H1 (cell line): ENCODE results near the gene DOCK6. TPM values are rescaled to one million over a fixed set of nuclear protein-coding genes. Genes with fewer than 3 reads are reported as not detected.
"Not testable (repeated sequence)": the region's sequence is repeated elsewhere in the genome, so short reads cannot be mapped to it uniquely, and the experiment has no call there.

Source experiments
- CTCF ChIA-PET: fragments of 300-600 bp; sonication (Branson Sonifier 250); formaldehyde crosslinking; loops from one replicate; lab custom pipeline; 2021; ENCODE audit not compliant: partially characterized antibody; lab: Charles Lee
- POLR2A ChIA-PET: fragments of 300-600 bp; sonication (Branson Sonifier 250); formaldehyde crosslinking; loops from one replicate; lab custom pipeline; 2021; ENCODE audit warnings: inconsistent platforms; ENCODE audit not compliant: partially characterized antibody; lab: Charles Lee
- DNase-seq, 2 experiments: peaks; one replicate each; pipeline versions ENCODE4 v3.0.0 to v3.0.0-alpha.2; 2010 to 2022; ENCODE audit warnings: low spot score in 2 of 2, low read depth in 1 of 2, mixed read lengths in 1 of 2
- FAIRE-seq: peaks from 2 replicates; lab custom pipeline; 2011; peaks lifted over from hg19 to GRCh38; lab: Jason Lieb, UNC
- H2AFZ ChIP-seq: 2 replicates; pipeline ENCODE4 v1.8.1; 2012; ENCODE audit warnings: low read length, inconsistent platforms
- H2AK5ac ChIP-seq: 2 replicates; pipeline ENCODE4 v1.6.1; 2013; ENCODE audit warnings: low read depth, low read length
- H2BK120ac ChIP-seq: replicated peaks from 2 replicates; pipeline ENCODE3; 2013; ENCODE audit warnings: low read depth, low read length, inconsistent platforms
- H2BK12ac ChIP-seq: 2 replicates; pipeline ENCODE4 v1.6.1; 2013; ENCODE audit warnings: low read depth, low read length
- H2BK15ac ChIP-seq: 2 replicates; pipeline ENCODE4 v1.6.1; 2013; ENCODE audit warnings: low read length
- H2BK20ac ChIP-seq: 2 replicates; pipeline ENCODE4 v1.6.1; 2013; ENCODE audit warnings: low read length
- H2BK5ac ChIP-seq: 2 replicates; pipeline ENCODE4 v1.6.1; 2013; ENCODE audit warnings: low read depth, low read length
- H3K14ac ChIP-seq: 2 replicates; pipeline ENCODE4 v1.6.1; 2013; ENCODE audit warnings: inconsistent platforms; ENCODE audit not compliant: insufficient read length
- H3K18ac ChIP-seq: 2 replicates; pipeline ENCODE4 v1.6.1; 2013; ENCODE audit warnings: low read length; ENCODE audit errors: extremely low read depth
- H3K23ac ChIP-seq: 2 replicates; pipeline ENCODE4 v1.6.1; 2013; ENCODE audit warnings: inconsistent platforms; ENCODE audit not compliant: insufficient read length
- H3K23me2 ChIP-seq: 2 replicates; pipeline ENCODE4 v1.6.1; 2013; ENCODE audit warnings: low read depth, low read length
- H3K27ac ChIP-seq: 2 replicates; pipeline ENCODE4 v1.6.1; 2011; ENCODE audit warnings: low read depth, low read length, inconsistent platforms
- H3K27me3 ChIP-seq, 4 experiments: replicated peaks in 1 of 4; 1 replicate in 1 of 4; 2 replicates in 3 of 4; pipeline versions ENCODE4 v1.6.1 to v1.8.1; 2011 to 2013; ENCODE audit warnings: low read length in 3 of 4, mild to moderate bottlenecking in 3 of 4, inconsistent platforms in 2 of 4, mixed read lengths in 2 of 4, moderate library complexity in 1 of 4; ENCODE audit not compliant: control insufficient read depth in 3 of 4, insufficient read depth in 3 of 4; ENCODE audit errors: extremely low read depth in 1 of 4
- H3K36me3 ChIP-seq, 4 experiments: 2 replicates each; pipeline versions ENCODE4 v1.6.1 to v1.8.1; 2011 to 2013; ENCODE audit warnings: mild to moderate bottlenecking in 4 of 4, low read length in 3 of 4, moderate library complexity in 2 of 4, control low read depth in 1 of 4, inconsistent platforms in 1 of 4; ENCODE audit not compliant: insufficient read depth in 4 of 4, control insufficient read depth in 2 of 4
- H3K4ac ChIP-seq: replicated peaks from 2 replicates; pipeline ENCODE3; 2013; ENCODE audit warnings: low read length, low read depth, mixed read lengths, inconsistent platforms; ENCODE audit not compliant: insufficient read length
- H3K4me1 ChIP-seq, 4 experiments: replicated peaks in 1 of 4; 1 replicate in 1 of 4; 2 replicates in 3 of 4; pipeline versions ENCODE4 v1.6.1 to v1.8.1; 2011 to 2013; ENCODE audit warnings: low read length in 3 of 4, inconsistent platforms in 2 of 4, mixed read lengths in 1 of 4; ENCODE audit not compliant: insufficient read depth in 4 of 4, control insufficient read depth in 3 of 4
- H3K4me2 ChIP-seq, 2 experiments: 2 replicates each; pipeline versions ENCODE4 v1.6.1 to v1.8.1; 2011 to 2013; ENCODE audit warnings: low read depth in 2 of 2, low read length in 2 of 2, control low read depth in 1 of 2, inconsistent platforms in 1 of 2, mild to moderate bottlenecking in 1 of 2; ENCODE audit not compliant: insufficient read depth in 1 of 2
- H3K4me3 ChIP-seq, 4 experiments: fragments of 200-600, 300-600 bp in 1 of 4; sonication (generic), shearing (Covaris generic), sonication (Bioruptor Twin) in 1 of 4; 2 replicates each; pipeline versions ENCODE4 v1.5.1 to v1.8.1; 2011 to 2016; ENCODE audit warnings: low read length in 4 of 4, low read depth in 3 of 4, control low read depth in 2 of 4, inconsistent platforms in 2 of 4, mild to moderate bottlenecking in 2 of 4, mixed read lengths in 1 of 4, moderate library complexity in 1 of 4; ENCODE audit not compliant: insufficient read depth in 2 of 4; ENCODE audit errors: extremely low read depth in 1 of 4
- H3K56ac ChIP-seq: replicated peaks from 2 replicates; pipeline ENCODE3; 2013; ENCODE audit warnings: low read depth, mild to moderate bottlenecking, mixed read lengths, low read length, inconsistent platforms; ENCODE audit not compliant: insufficient read length
- H3K79me1 ChIP-seq: 2 replicates; pipeline ENCODE4 v1.6.1; 2013; ENCODE audit warnings: low read depth, low read length, control low read depth
- H3K79me2 ChIP-seq, 2 experiments: 2 replicates each; pipeline versions ENCODE4 v1.6.1 to v1.8.1; 2012 to 2013; ENCODE audit warnings: low read length in 2 of 2, mild to moderate bottlenecking in 2 of 2, inconsistent platforms in 1 of 2; ENCODE audit not compliant: insufficient read depth in 2 of 2, control insufficient read depth in 1 of 2
- H3K9ac ChIP-seq, 4 experiments: replicated peaks in 1 of 4; 1 replicate in 1 of 4; 2 replicates in 3 of 4; pipeline versions ENCODE4 v1.6.1 to v1.8.1; 2011 to 2013; ENCODE audit warnings: low read depth in 3 of 4, low read length in 3 of 4, control low read depth in 2 of 4, mild to moderate bottlenecking in 2 of 4, moderate library complexity in 2 of 4, inconsistent platforms in 1 of 4; ENCODE audit errors: extremely low read depth in 1 of 4
- H3K9me3 ChIP-seq, 2 experiments: 2 replicates each; pipeline versions ENCODE4 v1.6.1 to v1.8.1; 2012 to 2013; ENCODE audit warnings: mild to moderate bottlenecking in 2 of 2, moderate library complexity in 2 of 2, control low read depth in 1 of 2, inconsistent platforms in 1 of 2, low read depth in 1 of 2, low read length in 1 of 2, mixed read lengths in 1 of 2; ENCODE audit not compliant: insufficient read depth in 2 of 2
- H4K20me1 ChIP-seq, 2 experiments: replicated peaks in 1 of 2; 2 replicates each; pipeline versions ENCODE3 to v1.8.1; 2011 to 2013; ENCODE audit warnings: inconsistent platforms in 2 of 2, low read length in 2 of 2, mild to moderate bottlenecking in 1 of 2; ENCODE audit not compliant: insufficient read depth in 2 of 2, control insufficient read depth in 1 of 2
- H4K5ac ChIP-seq: 2 replicates; pipeline ENCODE4 v1.6.1; 2013; ENCODE audit warnings: low read length, low read depth, mixed read lengths, inconsistent platforms; ENCODE audit not compliant: insufficient read length
- H4K8ac ChIP-seq: 2 replicates; pipeline ENCODE4 v1.8.0; 2013; ENCODE audit warnings: mild to moderate bottlenecking, moderate library complexity, low read length, inconsistent platforms; ENCODE audit not compliant: insufficient read depth; ENCODE audit errors: extremely low read depth
- H4K91ac ChIP-seq: replicated peaks from 2 replicates; pipeline ENCODE3; 2013; ENCODE audit warnings: low read length, mixed read lengths, inconsistent platforms; ENCODE audit not compliant: insufficient read length
- ASH2L ChIP-seq: fragments of 200-600, 300-600 bp; sonication (generic); IDR thresholded peaks from one replicate; pipeline ENCODE4 v1.7.1; 2017; ENCODE audit warnings: low read length
- SP4 ChIP-seq: IDR thresholded peaks from 2 replicates; pipeline ENCODE4 v1.6.1; 2012; ENCODE audit warnings: low read length, inconsistent platforms
- USF2 ChIP-seq: IDR thresholded peaks from 2 replicates; pipeline ENCODE4 v1.6.1; 2011; ENCODE audit warnings: low read length, improper control_type of control experiment
- whole genome bisulfite sequencing, 2 experiments: shearing (Covaris generic) in 1 of 2; methylation state at CpG; one replicate each; pipeline versions ENCODE4 v1.1.6 to v1.1.7; 2013 to 2015; ENCODE audit warnings: low lambda C conversion rate in 2 of 2, mixed read lengths in 2 of 2, inconsistent platforms in 1 of 2, low coverage in 1 of 2, missing lambda C conversion rate in 1 of 2; ENCODE audit not compliant: insufficient replicate concordance in 2 of 2, insufficient coverage in 1 of 2, insufficient read length in 1 of 2; ENCODE audit errors: extremely low coverage in 1 of 2, missing lambda C conversion rate in 1 of 2; 5-methylcytosine and 5-hydroxymethylcytosine counted together
- polyA plus RNA-seq, 7 experiments: library from polyadenylated mRNA; depleted of rRNA in 3 of 7; stranded (reverse) in 5 of 7; unstranded in 2 of 7; fragments of >200 nt in 5 of 7; fragments of 200-250 nt in 2 of 7; gene quantifications; 1 replicate in 5 of 7; 2 replicates in 1 of 7; 4 replicates in 1 of 7; pipeline versions ENCODE4 v1.2.1 to v1.2.3, GENCODE V29; 2011 to 2013; ENCODE audit warnings: missing spikeins in 2 of 7, mixed read lengths in 2 of 7
- total RNA-seq: library from RNA; stranded (reverse); fragmentation: NEBNext Ultra II Directional; extraction: Animal tissue kit (Norgen Biotek cat#: 25700); gene quantifications from 2 replicates; pipeline ENCODE4 v1.2.1, GENCODE V29; 2021

DOCK6 gene
- total and polyA plus RNA-seq, 2 of the 8 experiments (the other 6 are each of a cell fraction or from before 2014, with no cell fraction given), result 25.5 to 54.7 TPM

GRCh38 chr19:11179716-11180297 is 82.5 kb downstream of the DOCK6 start (continued):
- TF ChIP-seq SP4, result no peak
- TF ChIP-seq USF2, result no peak
- TF ChIP-seq ASH2L, result no peak
- TF ChIP-seq, all 59 proteins: peak for 0

- not testable (repeated sequence) for H2BK20ac ChIP-seq, H4K20me1 ChIP-seq, H3K79me1 ChIP-seq, H3K56ac ChIP-seq, H3K27me3 ChIP-seq, H3K4me3 ChIP-seq, H3K9ac ChIP-seq, H3K23ac ChIP-seq, H4K91ac ChIP-seq, H2AK5ac ChIP-seq, H2BK120ac ChIP-seq, H2BK12ac ChIP-seq, H3K4me2 ChIP-seq, H2BK5ac ChIP-seq, H3K18ac ChIP-seq, DNase-seq, H3K79me2 ChIP-seq, H2BK15ac ChIP-seq, H3K27ac ChIP-seq, H4K8ac ChIP-seq, H3K23me2 ChIP-seq, H3K14ac ChIP-seq, H4K5ac ChIP-seq, H3K4me1 ChIP-seq, FAIRE-seq, H3K9me3 ChIP-seq, H3K4ac ChIP-seq, H2AFZ ChIP-seq
- POLR2A ChIA-PET, result interaction anchor here (0.7 to 1.2 kb wide), 3 partner anchors 12 to 19 kb away, joined by 3 read pairs; no protein-coding TSS in a partner anchor
- CTCF ChIA-PET, result interaction anchor here (0.6 kb wide), 1 partner anchor 16 kb away, joined by 3 read pairs; no protein-coding TSS in a partner anchor
- WGBS, 2 experiments, result 94% methylated on average over 9 of the region's 9 CpGs; no CpG with 5 or more reads in 1 of the 2 experiments
- H3K36me3 ChIP-seq, result peaks cover 0 to 15% (median 8%) of the 10 kb centered on the region in 4 experiments; a peak in 6 of 8 replicates
Measured at GRCh38 chr19:11179145-11179465, 83.2 kb downstream of the DOCK6 start.
